GM12892 (cell line): ENCODE measurements around the gene PCA3.

Experiments used
- DNase-seq: peaks from one replicate; pipeline ENCODE4 v3.0.0; 2011; ENCODE audit not compliant: insufficient read length
- FAIRE-seq: peaks from 2 replicates; lab custom pipeline; 2011; peaks lifted over from hg19 to GRCh38; lab: Jason Lieb, UNC
- POLR2A ChIP-seq: IDR thresholded peaks from 2 replicates; pipeline ENCODE4 v1.6.1; 2011; ENCODE audit warnings: low read depth, low read length, control low read depth
- POLR2AphosphoS5 ChIP-seq: IDR thresholded peaks from 2 replicates; pipeline ENCODE4 v1.6.1; 2011; ENCODE audit warnings: low read depth, low read length, control low read depth
- TAF1 ChIP-seq: IDR thresholded peaks from 2 replicates; pipeline ENCODE4 v1.6.1; 2011; ENCODE audit warnings: low read depth, mild to moderate bottlenecking, control low read depth, low read length, borderline replicate concordance

Gene PCA3

GRCh38 chr9:76803083-76803482, 38.8 kb downstream of the PCA3 start:
- FAIRE-seq: no peak
- DNase-seq: no peak
- TF ChIP-seq POLR2AphosphoS5: no peak
- no peak for TF ChIP-seq TAF1

- no peak for FAIRE-seq
- TF ChIP-seq POLR2AphosphoS5 (no peak), TAF1 (no peak), POLR2A (no peak)
- DNase-seq: no peak
Measured at GRCh38 chr9:76803762-76804161, 39.5 kb downstream of the PCA3 start.

GRCh38 chr9:76808636-76809035, 44.4 kb downstream of the PCA3 start:
- FAIRE-seq: no peak
- TF ChIP-seq TAF1 (no peak), POLR2AphosphoS5 (no peak), POLR2A (no peak)
- no peak for DNase-seq

- no peak for DNase-seq
Measured at GRCh38 chr9:76810377-76810957, 46.2 kb downstream of the PCA3 start.

GRCh38 chr9:76812591-76812990, 48.4 kb downstream of the PCA3 start:
- FAIRE-seq (no peak), DNase-seq (no peak)
- no peak for TF ChIP-seq POLR2AphosphoS5
- no peak for TF ChIP-seq TAF1
- no peak for TF ChIP-seq POLR2A

More at GRCh38 chr9:76810377-76810957, 46.2 kb downstream of the PCA3 start:
- peak; percentile 96 for FAIRE-seq
- TF ChIP-seq TAF1 (no peak), POLR2AphosphoS5 (no peak), POLR2A (no peak)

GRCh38 chr9:76817489-76817888, 53.3 kb downstream of the PCA3 start:
- DNase-seq (no peak), FAIRE-seq (no peak)
- TF ChIP-seq TAF1: no peak
- TF ChIP-seq POLR2A: no peak

GRCh38 chr9:76818271-76818670, 54.0 kb downstream of the PCA3 start:
- DNase-seq: no peak
- FAIRE-seq: no peak
- TF ChIP-seq POLR2AphosphoS5: no peak
- TF ChIP-seq POLR2A: no peak
- no peak for TF ChIP-seq TAF1

GRCh38 chr9:76820431-76820830, 56.2 kb downstream of the PCA3 start:
- TF ChIP-seq POLR2AphosphoS5 (no peak), TAF1 (no peak), POLR2A (no peak)
- no peak for FAIRE-seq

GRCh38 chr9:76827296-76828080, 63.2 kb downstream of the PCA3 start:
- DNase-seq (no peak), FAIRE-seq (no peak)
- TF ChIP-seq POLR2AphosphoS5 (no peak), POLR2A (no peak), TAF1 (no peak)

More at GRCh38 chr9:76820431-76820830, 56.2 kb downstream of the PCA3 start:
- no peak for DNase-seq

GRCh38 chr9:76828447-76828846, 64.2 kb downstream of the PCA3 start:
- FAIRE-seq (no peak), DNase-seq (no peak)
- no peak for TF ChIP-seq POLR2AphosphoS5
- TF ChIP-seq POLR2A: no peak
- no peak for TF ChIP-seq TAF1

GRCh38 chr9:76835571-76836283, 71.5 kb downstream of the PCA3 start:
- DNase-seq: no peak
- no peak for TF ChIP-seq TAF1
- TF ChIP-seq POLR2AphosphoS5: no peak
- TF ChIP-seq POLR2A: no peak
- FAIRE-seq: no peak
